ENCODE measurements around the gene POLRMT.

GRCh38 chr19:677201-677600 is 43.9 kb upstream of the POLRMT start:
- TF ChIP-seq CTCF (IDR thresholded peaks at IDR 0.05) (no peak), ZFX (IDR thresholded peaks at IDR 0.05; ENCODE audit: borderline replicate concordance) (no peak)
